Measurements from ENCODE around the gene MAML2. TPM values are rescaled to one million over a fixed set of nuclear protein-coding genes. Genes with fewer than 3 reads are reported as not detected.

The MAML2 gene
- total RNA-seq, 1 donor from 2014 or later = 1.3 TPM

GRCh38 chr11:96017856-96018255 is 325.1 kb downstream of the MAML2 start:
- no peaks in the 10 kb centered on the region for H3K27me3 ChIP-seq (ENCODE audit: control insufficient read depth, insufficient read depth, low read length)
- FAIRE-seq (peak; percentile 84), DNase-seq (ENCODE audit: low read depth) (no peak)
- no peak for TF ChIP-seq CTCF (IDR thresholded peaks at IDR 0.05; ENCODE audit: insufficient read depth, low read length, severe bottlenecking)
- H3K4me3 ChIP-seq (ENCODE audit: low read depth, low read length) = no peak overlapping the region
- no peaks in the 10 kb centered on the region for H3K36me3 ChIP-seq (ENCODE audit: control insufficient read depth, insufficient read depth, low read length)

- no peak for TF ChIP-seq CTCF (IDR thresholded peaks at IDR 0.05; ENCODE audit: insufficient read depth, low read length, severe bottlenecking)
- DNase-seq (ENCODE audit: low read depth) = no peak
- H3K4me3 ChIP-seq (ENCODE audit: low read depth, low read length) = no peak overlapping the region
Measured at GRCh38 chr11:96016978-96017502, 326.0 kb downstream of the MAML2 start.

DNA sequence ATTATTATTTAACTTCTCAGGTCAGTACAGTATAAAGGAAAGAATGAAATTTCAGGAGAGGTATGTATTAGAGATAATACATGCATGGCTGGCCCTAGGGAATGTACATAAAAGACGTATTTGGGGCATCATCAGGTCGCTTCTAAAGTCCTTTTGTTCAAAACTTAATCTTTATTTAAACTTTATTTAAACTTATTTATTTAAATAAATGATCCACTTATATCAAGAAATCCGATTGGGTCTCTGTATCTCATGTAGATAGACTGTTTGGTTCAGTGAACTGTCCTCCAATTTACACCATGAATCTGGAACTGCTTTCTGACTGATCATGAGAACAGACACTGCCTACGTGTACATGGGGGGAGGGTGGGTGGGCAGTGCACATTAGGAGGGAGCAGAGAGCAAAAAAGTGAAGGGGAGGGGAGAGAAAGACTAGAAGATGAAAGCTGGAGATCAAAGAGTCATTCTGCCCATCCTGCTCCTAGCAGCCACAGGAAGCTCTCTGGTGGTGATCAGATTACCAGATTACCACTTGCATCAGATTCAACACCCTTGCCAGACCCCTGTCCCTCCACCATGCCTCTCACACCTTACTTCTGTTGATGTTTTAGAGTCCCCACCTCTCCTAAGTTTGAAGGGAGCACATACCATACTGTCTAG is 327.0 kb downstream of the MAML2 start:
- FAIRE-seq (no peak), DNase-seq (ENCODE audit: low read depth) (no peak)
- no peak for TF ChIP-seq CTCF (IDR thresholded peaks at IDR 0.05; ENCODE audit: insufficient read depth, low read length, severe bottlenecking)
- H3K36me3 ChIP-seq (ENCODE audit: control insufficient read depth, insufficient read depth, low read length) = no peaks in the 10 kb centered on the region
- H3K27me3 ChIP-seq (ENCODE audit: control insufficient read depth, insufficient read depth, low read length) = no peaks in the 10 kb centered on the region
- no peak overlapping the region for H3K4me3 ChIP-seq (ENCODE audit: low read depth, low read length)

More at GRCh38 chr11:96016978-96017502, 326.0 kb downstream of the MAML2 start:
- FAIRE-seq = no peak
- Histone ChIP-seq H3K36me3 (ENCODE audit: control insufficient read depth, insufficient read depth, low read length) (no peaks in the 10 kb centered on the region), H3K27me3 (ENCODE audit: control insufficient read depth, insufficient read depth, low read length) (no peaks in the 10 kb centered on the region)

- DNase-seq (ENCODE audit: low read depth) (peak; percentile 59), FAIRE-seq (no peak)
- Histone ChIP-seq H3K36me3 (ENCODE audit: control insufficient read depth, insufficient read depth, low read length) (no peaks in the 10 kb centered on the region), H3K4me3 (ENCODE audit: low read depth, low read length) (no peak overlapping the region), H3K27me3 (ENCODE audit: control insufficient read depth, insufficient read depth, low read length) (no peaks in the 10 kb centered on the region)
- no peak for TF ChIP-seq CTCF (IDR thresholded peaks at IDR 0.05; ENCODE audit: insufficient read depth, low read length, severe bottlenecking)
Measured at GRCh38 chr11:96014217-96014616, 328.8 kb downstream of the MAML2 start.

GRCh38 chr11:96013461-96014213 is 329.4 kb downstream of the MAML2 start:
- no peak for FAIRE-seq
- Histone ChIP-seq H3K4me3 (ENCODE audit: low read depth, low read length) (no peak overlapping the region), H3K36me3 (ENCODE audit: control insufficient read depth, insufficient read depth, low read length) (no peaks in the 10 kb centered on the region), H3K27me3 (ENCODE audit: control insufficient read depth, insufficient read depth, low read length) (no peaks in the 10 kb centered on the region)
- no peak for TF ChIP-seq CTCF (IDR thresholded peaks at IDR 0.05; ENCODE audit: insufficient read depth, low read length, severe bottlenecking)
- DNase-seq (ENCODE audit: low read depth) = no peak
